Transverse colon (tissue), 4 donors: ENCODE results near the gene SARDH. TPM values are rescaled to one million over a fixed set of nuclear protein-coding genes. Genes with fewer than 3 reads are reported as not detected.
A peak's percentile ranks its signal among the peaks of the same experiment; 100 is the strongest.

Source experiments
- DNase-seq: peaks from one replicate; pipeline ENCODE4 v3.0.0-alpha.2; 2019
- H3K27ac ChIP-seq, 4 donors: fragments of 200-600 bp; sonication (generic); 2 replicates each; pipeline ENCODE4 v1.5.1; 2016 to 2018; ENCODE audit warnings: inconsistent platforms in 4 of 4
- H3K27me3 ChIP-seq: fragments of 200-600 bp; sonication (generic); 2 replicates; pipeline ENCODE4 v1.5.1; 2017; ENCODE audit warnings: inconsistent platforms
- H3K36me3 ChIP-seq, 4 donors: fragments of 200-600 bp; sonication (generic); 2 replicates each; pipeline ENCODE4 v1.5.1; 2017 to 2019; ENCODE audit warnings: inconsistent platforms in 4 of 4
- H3K4me1 ChIP-seq, 4 donors: fragments of 200-600 bp; sonication (generic); 2 replicates each; pipeline ENCODE4 v1.5.1; 2017 to 2020; ENCODE audit warnings: inconsistent platforms in 4 of 4
- H3K4me3 ChIP-seq, 4 donors: fragments of 200-600 bp; sonication (generic); 1 replicate in 1 of 4; 2 replicates in 3 of 4; pipeline versions ENCODE4 v1.5.1 to v1.6.1; 2017 to 2019; ENCODE audit warnings: inconsistent platforms in 4 of 4
- H3K9me3 ChIP-seq, 2 donors: fragments of 200-600 bp; sonication (generic); 2 replicates each; pipeline ENCODE4 v1.5.1; 2017 to 2019; ENCODE audit warnings: inconsistent platforms in 2 of 2
- EP300 ChIP-seq: sonication (generic); formaldehyde crosslinking; IDR thresholded peaks from one replicate; pipeline ENCODE4 v1.6.1; 2017; ENCODE audit warnings: antibody characterized with exemption, low read depth
- POLR2A ChIP-seq: fragments of 450-650 bp; IDR thresholded peaks from one replicate; pipeline ENCODE4 v1.6.1; 2016; ENCODE audit warnings: antibody characterized with exemption, mild to moderate bottlenecking, moderate library complexity
- POLR2AphosphoS5 ChIP-seq, 3 donors: sonication (generic); formaldehyde crosslinking; IDR thresholded peaks; one replicate each; pipeline ENCODE4 v1.6.1; 2016; ENCODE audit warnings: antibody characterized with exemption in 3 of 3
- WGBS, 2 donors: methylation state at CpG; one replicate each; pipeline ENCODE4 v1.1.5; 2018; ENCODE audit warnings: low coverage in 1 of 2; 5-methylcytosine and 5-hydroxymethylcytosine counted together
- in situ Hi-C, 4 donors: fragments of 200-750 bp; cut with MboI; loops; one replicate each; pipeline versions ENCODE4 v1.15.0 to v1.15.1; 2017; ENCODE audit warnings: low sequenced_read_pairs in 3 of 4, low pct_ligation_motif_present in 1 of 4, low pct_unique_long_range_greater_than_20kb in 1 of 4
- intact Hi-C: fragments of 100-400 bp; cut with DNase I; formaldehyde crosslinking; loops from one replicate; pipeline ENCODE4 v1.15.1; 2023; ENCODE audit warnings: low total_unique reads
- total RNA-seq, 4 donors: library from RNA; depleted of rRNA; stranded (reverse); fragments of >200 nt; gene quantifications; one replicate each; pipeline ENCODE4 v1.1.0, GENCODE V29; 2016
- TF ChIP-seq, protein P1 (sequence below), 5 experiments: fragments of 200-600 bp in 3 of 5; fragments of 450-650 bp in 2 of 5; sonication (generic) in 3 of 5; IDR thresholded peaks; 1 replicate in 2 of 5; 2 replicates in 3 of 5; pipeline ENCODE4 v1.5.1; 2016 to 2017; ENCODE audit warnings: antibody characterized with exemption in 5 of 5, inconsistent platforms in 3 of 5, mild to moderate bottlenecking in 2 of 5, moderate library complexity in 1 of 5

Gene SARDH
- total RNA-seq, 4 donors from 2014 or later: 0.68 to 1.1 (median 0.95) TPM; not detected in 1

DNA sequence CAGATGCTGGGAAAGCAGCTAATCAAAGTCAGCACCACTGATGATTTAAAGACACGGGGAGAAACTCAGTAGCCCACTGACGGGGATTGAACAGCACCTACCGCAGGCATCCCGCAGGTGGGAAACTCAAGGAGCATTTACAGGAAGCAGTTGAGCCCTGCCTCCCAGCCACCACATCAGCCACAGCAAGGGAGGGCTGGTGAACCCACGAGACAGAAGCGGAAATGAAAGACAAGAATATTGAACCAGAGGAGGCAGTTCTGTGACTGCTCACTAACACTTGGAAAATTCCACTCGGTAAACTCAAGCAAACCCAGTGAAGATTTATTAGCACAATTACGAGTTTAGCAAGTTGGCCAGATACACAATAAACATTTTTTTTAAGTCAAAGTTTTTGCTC lies 118.4 kb downstream of the SARDH start:
- in situ Hi-C loops: no loop called here
- H3K27me3 ChIP-seq: peaks cover 48% of the 10 kb centered on the region
- H3K27ac ChIP-seq: no peak overlapping the region
- 4 to 7% methylated on average over 4 to 8 of the region's 8 CpGs for WGBS, 2 donors
- H3K4me1 ChIP-seq: no peaks in the 10 kb centered on the region
- intact Hi-C loops: no loop called here
- H3K36me3 ChIP-seq: no peaks in the 10 kb centered on the region
- TF ChIP-seq POLR2A (no peak), POLR2AphosphoS5 (IDR thresholded peaks at IDR 0.05) (no peak), EP300 (no peak)
- TF ChIP-seq, protein P1, sequence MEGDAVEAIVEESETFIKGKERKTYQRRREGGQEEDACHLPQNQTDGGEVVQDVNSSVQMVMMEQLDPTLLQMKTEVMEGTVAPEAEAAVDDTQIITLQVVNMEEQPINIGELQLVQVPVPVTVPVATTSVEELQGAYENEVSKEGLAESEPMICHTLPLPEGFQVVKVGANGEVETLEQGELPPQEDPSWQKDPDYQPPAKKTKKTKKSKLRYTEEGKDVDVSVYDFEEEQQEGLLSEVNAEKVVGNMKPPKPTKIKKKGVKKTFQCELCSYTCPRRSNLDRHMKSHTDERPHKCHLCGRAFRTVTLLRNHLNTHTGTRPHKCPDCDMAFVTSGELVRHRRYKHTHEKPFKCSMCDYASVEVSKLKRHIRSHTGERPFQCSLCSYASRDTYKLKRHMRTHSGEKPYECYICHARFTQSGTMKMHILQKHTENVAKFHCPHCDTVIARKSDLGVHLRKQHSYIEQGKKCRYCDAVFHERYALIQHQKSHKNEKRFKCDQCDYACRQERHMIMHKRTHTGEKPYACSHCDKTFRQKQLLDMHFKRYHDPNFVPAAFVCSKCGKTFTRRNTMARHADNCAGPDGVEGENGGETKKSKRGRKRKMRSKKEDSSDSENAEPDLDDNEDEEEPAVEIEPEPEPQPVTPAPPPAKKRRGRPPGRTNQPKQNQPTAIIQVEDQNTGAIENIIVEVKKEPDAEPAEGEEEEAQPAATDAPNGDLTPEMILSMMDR (IDR thresholded peaks at IDR 0.05): no peak
- no peaks in the 10 kb centered on the region for H3K9me3 ChIP-seq
- DNase-seq: peak; percentile 23
- no peak overlapping the region for H3K4me3 ChIP-seq

DNA sequence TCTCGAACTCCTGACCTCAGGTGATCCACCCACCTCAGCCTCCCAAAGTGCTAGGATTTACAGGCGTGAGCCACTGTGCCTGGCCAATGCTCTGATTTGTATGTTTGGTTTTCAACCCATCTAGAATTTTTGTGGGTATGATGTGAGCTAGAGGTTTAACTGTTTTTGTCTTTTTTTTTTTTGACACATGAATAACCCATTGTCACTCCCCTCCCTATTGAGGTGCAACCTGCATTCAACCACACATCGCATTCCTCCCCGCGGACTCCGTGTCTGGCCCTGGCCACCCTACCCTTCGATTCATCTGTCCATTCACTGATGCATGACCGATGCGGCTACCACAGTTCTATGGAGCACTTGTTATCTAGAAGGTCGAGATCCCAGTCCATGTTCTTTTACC lies 119.4 kb downstream of the SARDH start:
- intact Hi-C loops: no loop called here
- in situ Hi-C loops: no loop called here
- Histone ChIP-seq H3K36me3 (no peaks in the 10 kb centered on the region), H3K4me1 (no peaks in the 10 kb centered on the region), H3K27ac (no peak overlapping the region), H3K9me3 (no peaks in the 10 kb centered on the region), H3K27me3 (peaks cover 52% of the 10 kb centered on the region), H3K4me3 (no peak overlapping the region)
- no peak for TF ChIP-seq POLR2A
- TF ChIP-seq, protein P1 (IDR thresholded peaks at IDR 0.05): no peak
- no peak for TF ChIP-seq EP300
- no peak for TF ChIP-seq POLR2AphosphoS5 (IDR thresholded peaks at IDR 0.05)
- DNase-seq: no peak
- WGBS, 2 donors: 85 to 97% methylated on average over 6 to 10 of the region's 10 CpGs

DNA sequence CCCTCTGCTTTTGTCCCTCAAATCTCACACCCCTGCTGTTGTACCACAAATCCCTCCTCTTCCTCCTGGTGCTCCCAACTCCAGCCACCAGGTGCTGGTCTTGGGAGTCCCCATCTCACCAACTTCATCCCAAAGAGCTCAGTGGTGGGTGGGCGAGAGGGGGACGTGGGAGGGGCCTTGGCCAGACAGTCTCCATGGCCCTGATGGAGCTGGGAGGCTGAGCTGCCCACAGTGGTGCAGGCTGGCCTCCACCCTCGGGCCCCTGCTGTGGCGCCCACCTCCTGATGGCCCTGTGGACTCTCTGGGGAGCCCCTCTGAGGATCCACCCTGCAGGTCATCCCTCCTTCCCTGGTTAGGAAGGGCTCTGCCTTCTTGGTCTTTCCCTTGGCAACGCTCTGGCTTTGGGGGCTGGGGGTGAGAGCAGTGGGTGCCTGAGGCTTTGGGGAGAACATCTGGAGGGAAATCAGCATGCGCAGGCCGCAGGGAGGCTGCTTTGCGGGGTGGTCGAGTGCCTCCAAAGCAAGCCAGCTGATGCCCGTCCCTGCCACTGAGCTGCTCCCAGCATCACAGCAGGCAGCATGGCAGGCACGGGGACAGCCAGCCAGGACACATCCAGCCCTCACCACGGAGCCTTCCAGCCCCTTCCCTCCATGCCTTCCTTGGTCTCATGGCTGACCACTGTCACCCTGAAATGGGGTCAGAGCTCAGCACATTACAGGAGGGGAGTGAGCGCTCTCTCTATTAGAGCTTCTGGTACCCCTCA lies 121.3 kb downstream of the SARDH start:
- H3K4me3 ChIP-seq: no peak overlapping the region
- in situ Hi-C loops: no loop called here
- H3K9me3 ChIP-seq: no peaks in the 10 kb centered on the region
- DNase-seq: no peak
- intact Hi-C loops: no loop called here
- no peaks in the 10 kb centered on the region for H3K36me3 ChIP-seq
- no peak overlapping the region for H3K27ac ChIP-seq
- TF ChIP-seq EP300 (no peak), POLR2A (no peak), POLR2AphosphoS5 (IDR thresholded peaks at IDR 0.05) (no peak)
- TF ChIP-seq, protein P1 (IDR thresholded peaks at IDR 0.05): no peak
- no peaks in the 10 kb centered on the region for H3K4me1 ChIP-seq
- peaks cover 54% of the 10 kb centered on the region for H3K27me3 ChIP-seq
- 77% methylated on average over 13 of the region's 13 CpGs; no CpG with 5 or more reads in 1 of the 2 donors for WGBS, 2 donors

DNA sequence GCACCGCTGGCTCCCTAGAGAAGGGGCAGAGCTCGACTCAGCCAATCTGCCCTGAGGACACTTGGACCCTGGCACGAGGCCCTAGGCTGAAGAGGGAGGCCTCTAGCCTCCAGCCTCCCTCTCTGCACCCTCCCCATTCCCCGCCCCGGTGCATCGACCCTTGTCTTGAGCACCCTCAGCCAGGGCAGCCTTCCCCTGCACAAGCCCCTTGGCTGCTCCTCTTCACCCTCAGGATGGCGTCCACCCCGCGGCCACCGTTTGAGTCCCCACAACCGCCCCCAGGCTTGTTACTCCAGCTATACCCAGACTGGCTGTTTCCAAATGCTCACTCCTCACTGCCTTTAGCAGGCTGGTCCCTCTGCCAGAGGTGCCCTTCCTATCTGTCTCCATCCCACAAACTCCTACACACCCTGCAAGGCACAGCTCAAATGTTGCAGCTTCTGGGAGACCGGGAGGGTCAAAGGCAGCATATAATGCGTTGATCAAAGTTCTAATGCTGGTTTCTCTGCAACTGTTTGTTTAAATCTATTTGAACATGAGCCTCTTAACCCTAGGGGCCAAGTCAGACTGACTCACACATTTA lies 122.5 kb downstream of the SARDH start:
- Histone ChIP-seq H3K9me3 (no peaks in the 10 kb centered on the region), H3K27me3 (peaks cover 57% of the 10 kb centered on the region), H3K36me3 (no peaks in the 10 kb centered on the region), H3K4me3 (no peak overlapping the region), H3K4me1 (no peaks in the 10 kb centered on the region), H3K27ac (no peak overlapping the region)
- intact Hi-C loops (no loop called here), in situ Hi-C loops (no loop called here)
- no peak for DNase-seq
- TF ChIP-seq EP300 (no peak), POLR2A (no peak)
- TF ChIP-seq, protein P1 (IDR thresholded peaks at IDR 0.05): no peak
- 50 to 83% methylated on average over 2 to 13 of the region's 13 CpGs for WGBS, 2 donors
